ENCODE data around the gene GIPR.

DNA sequence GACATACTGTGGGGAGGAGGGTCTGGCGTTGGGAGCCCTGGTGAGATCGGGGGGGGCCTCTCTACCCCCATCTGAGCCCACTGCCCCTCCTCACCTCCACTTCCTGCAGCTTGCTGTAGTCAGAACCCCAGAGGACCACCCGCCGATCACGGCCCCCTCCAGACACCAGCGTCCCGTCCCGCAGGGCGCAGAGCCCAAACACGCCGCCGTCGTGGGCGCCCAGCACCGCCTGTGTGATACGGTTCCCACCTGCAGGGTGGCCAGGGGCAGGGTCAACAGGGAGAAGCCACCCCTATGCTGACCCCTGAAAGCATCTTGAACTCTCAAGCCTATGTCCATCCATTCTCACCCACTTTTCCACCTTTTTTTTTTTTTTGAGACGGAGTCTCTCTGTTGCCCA lies 46.6 kb upstream of the GIPR start:
- no peak for TF ChIP-seq GATA3 (IDR thresholded peaks at IDR 0.05; ENCODE audit: low read depth, low read length)
- no peak for TF ChIP-seq GATA2 (IDR thresholded peaks at IDR 0.05; ENCODE audit: low read depth, low read length)
